ENCODE results near the gene SMIM15.
A peak's percentile ranks its signal among the peaks of the same experiment; 100 is the strongest.

Gene SMIM15

GRCh38 chr5:61180886-61181285, 18.6 kb upstream of the SMIM15 start:
- no peak for TF ChIP-seq CTCF (IDR thresholded peaks at IDR 0.05)
- no peaks in the 10 kb centered on the region for H3K9me3 ChIP-seq
- H3K27me3 ChIP-seq = no peaks in the 10 kb centered on the region
- H3K36me3 ChIP-seq = no peaks in the 10 kb centered on the region
- H3K27ac ChIP-seq = no peak overlapping the region
- peak overlapping the region in 1 of 2 donors; percentile 20 for H3K4me3 ChIP-seq
- intact Hi-C loops (cut with DNase I; ENCODE audit: low total_unique reads) = no loop called here
- no peak for DNase-seq
- H3K4me1 ChIP-seq = no peaks in the 10 kb centered on the region

GRCh38 chr5:61178702-61179101, 16.4 kb upstream of the SMIM15 start:
- H3K36me3 ChIP-seq = no peaks in the 10 kb centered on the region
- DNase-seq = no peak
- H3K9me3 ChIP-seq = no peaks in the 10 kb centered on the region
- TF ChIP-seq CTCF (IDR thresholded peaks at IDR 0.05) = no peak
- intact Hi-C loops (cut with DNase I; ENCODE audit: low total_unique reads) = no loop called here
- H3K27me3 ChIP-seq = no peaks in the 10 kb centered on the region
- H3K27ac ChIP-seq = no peak overlapping the region
- H3K4me1 ChIP-seq = no peaks in the 10 kb centered on the region
- no peak overlapping the region for H3K4me3 ChIP-seq

- peaks cover 0 to 7% (median 1%) of the 10 kb centered on the region in 4 donors for H3K4me1 ChIP-seq
- no peak overlapping the region for H3K27ac ChIP-seq
- no peak overlapping the region for H3K4me3 ChIP-seq
- no peak for TF ChIP-seq CTCF (IDR thresholded peaks at IDR 0.05)
- no peaks in the 10 kb centered on the region for H3K9me3 ChIP-seq
- H3K36me3 ChIP-seq = no peaks in the 10 kb centered on the region
- intact Hi-C loops (cut with DNase I; ENCODE audit: low total_unique reads) = no loop called here
- no peaks in the 10 kb centered on the region for H3K27me3 ChIP-seq
- DNase-seq = no peak
Measured at GRCh38 chr5:61177716-61178115, 15.4 kb upstream of the SMIM15 start.

- H3K36me3 ChIP-seq = no peaks in the 10 kb centered on the region
- no peaks in the 10 kb centered on the region for H3K9me3 ChIP-seq
- no peak for DNase-seq
- no peaks in the 10 kb centered on the region for H3K27me3 ChIP-seq
- intact Hi-C loops (cut with DNase I; ENCODE audit: low total_unique reads) = no loop called here
- TF ChIP-seq CTCF (IDR thresholded peaks at IDR 0.05) = no peak
- no peak overlapping the region for H3K27ac ChIP-seq
- H3K4me3 ChIP-seq = no peak overlapping the region
- H3K4me1 ChIP-seq = peaks cover 0 to 7% (median 3%) of the 10 kb centered on the region in 4 donors
Measured at GRCh38 chr5:61177070-61177469, 14.8 kb upstream of the SMIM15 start.

GRCh38 chr5:61176631-61177030, 14.4 kb upstream of the SMIM15 start:
- TF ChIP-seq CTCF (IDR thresholded peaks at IDR 0.05) = no peak
- Histone ChIP-seq H3K27ac (no peak overlapping the region), H3K36me3 (no peaks in the 10 kb centered on the region), H3K27me3 (no peaks in the 10 kb centered on the region), H3K4me3 (no peak overlapping the region), H3K9me3 (no peaks in the 10 kb centered on the region), H3K4me1 (peaks cover 0 to 7% (median 3%) of the 10 kb centered on the region in 4 donors)
- intact Hi-C loops (cut with DNase I; ENCODE audit: low total_unique reads) = no loop called here
- no peak for DNase-seq

- no peak for DNase-seq
- no peaks in the 10 kb centered on the region for H3K27me3 ChIP-seq
- intact Hi-C loops (cut with DNase I; ENCODE audit: low total_unique reads) = no loop called here
- H3K4me1 ChIP-seq = peaks cover 0 to 7% (median 3%) of the 10 kb centered on the region in 4 donors
- H3K9me3 ChIP-seq = no peaks in the 10 kb centered on the region
- H3K27ac ChIP-seq = no peak overlapping the region
- no peaks in the 10 kb centered on the region for H3K36me3 ChIP-seq
- no peak for TF ChIP-seq CTCF (IDR thresholded peaks at IDR 0.05)
- H3K4me3 ChIP-seq = no peak overlapping the region
Measured at GRCh38 chr5:61171479-61171878, 9.2 kb upstream of the SMIM15 start.

Measured in tibial artery (tissue), 4 donors.